ENCODE data around the gene CLEC4G.

DNA sequence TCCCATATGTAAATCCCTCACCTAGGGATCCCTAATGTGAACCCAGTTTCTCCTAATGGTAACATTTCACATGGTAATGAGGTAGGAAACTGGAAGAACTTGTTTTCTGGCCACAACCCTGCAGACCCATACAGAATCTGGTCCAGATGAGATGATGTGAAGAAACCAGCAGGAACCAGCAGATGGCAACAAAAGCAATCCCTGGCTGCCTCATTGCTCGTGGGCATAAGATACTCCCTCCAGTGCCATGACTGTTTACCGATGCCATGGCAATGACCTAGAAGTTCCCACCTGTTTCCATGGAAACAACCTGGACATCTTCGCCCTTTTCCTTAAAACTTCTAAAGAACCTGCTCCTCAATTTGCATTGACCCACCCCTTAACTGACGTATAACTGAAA is 16.8 kb upstream of the CLEC4G start:
- TF ChIP-seq, protein P1, sequence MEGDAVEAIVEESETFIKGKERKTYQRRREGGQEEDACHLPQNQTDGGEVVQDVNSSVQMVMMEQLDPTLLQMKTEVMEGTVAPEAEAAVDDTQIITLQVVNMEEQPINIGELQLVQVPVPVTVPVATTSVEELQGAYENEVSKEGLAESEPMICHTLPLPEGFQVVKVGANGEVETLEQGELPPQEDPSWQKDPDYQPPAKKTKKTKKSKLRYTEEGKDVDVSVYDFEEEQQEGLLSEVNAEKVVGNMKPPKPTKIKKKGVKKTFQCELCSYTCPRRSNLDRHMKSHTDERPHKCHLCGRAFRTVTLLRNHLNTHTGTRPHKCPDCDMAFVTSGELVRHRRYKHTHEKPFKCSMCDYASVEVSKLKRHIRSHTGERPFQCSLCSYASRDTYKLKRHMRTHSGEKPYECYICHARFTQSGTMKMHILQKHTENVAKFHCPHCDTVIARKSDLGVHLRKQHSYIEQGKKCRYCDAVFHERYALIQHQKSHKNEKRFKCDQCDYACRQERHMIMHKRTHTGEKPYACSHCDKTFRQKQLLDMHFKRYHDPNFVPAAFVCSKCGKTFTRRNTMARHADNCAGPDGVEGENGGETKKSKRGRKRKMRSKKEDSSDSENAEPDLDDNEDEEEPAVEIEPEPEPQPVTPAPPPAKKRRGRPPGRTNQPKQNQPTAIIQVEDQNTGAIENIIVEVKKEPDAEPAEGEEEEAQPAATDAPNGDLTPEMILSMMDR (IDR thresholded peaks at IDR 0.05; ENCODE audit: low read depth, low read length): peak; percentile 5; the same call in 1 of the 2 replicates
- TF ChIP-seq EZH2phosphoT487 (IDR thresholded peaks at IDR 0.05; ENCODE audit: low read depth): no peak

All from OCI-LY3 (cell line).